Neural cell (in vitro differentiated cells): Measurements from ENCODE around the gene ZWILCH. TPM values are rescaled to one million over a fixed set of nuclear protein-coding genes. Genes with fewer than 3 reads are reported as not detected.

Experiments used
- H2AFZ ChIP-seq: fragments of 200-600, 300-800 bp; sonication (generic), shearing (Covaris generic); 2 replicates; pipeline ENCODE4 v1.6.0; 2014; ENCODE audit warnings: low read depth, mild to moderate bottlenecking, antibody characterized with exemption, low read length, moderate library complexity
- H3F3A ChIP-seq: fragments of 200-600 bp; shearing (Covaris generic); 2 replicates; pipeline ENCODE4 v1.6.1; 2016; ENCODE audit warnings: mild to moderate bottlenecking, moderate library complexity, mixed read lengths, antibody characterized with exemption, low read length; ENCODE audit not compliant: insufficient read depth, poor library complexity, severe bottlenecking
- H3K27ac ChIP-seq: fragments of 200-600, 300-800 bp; sonication (generic), shearing (Covaris generic); 2 replicates; pipeline ENCODE4 v1.5.1; 2014; ENCODE audit warnings: mild to moderate bottlenecking, low read length, moderate library complexity
- H3K27me3 ChIP-seq: fragments of 300-800, 200-600 bp; sonication (generic), shearing (Covaris generic); 2 replicates; pipeline ENCODE4 v1.6.0; 2014; ENCODE audit warnings: mild to moderate bottlenecking, low read depth, low read length, moderate library complexity; ENCODE audit not compliant: insufficient read depth
- H3K36me3 ChIP-seq: fragments of 300-800, 200-600 bp; sonication (generic), shearing (Covaris generic); 2 replicates; pipeline ENCODE4 v1.5.1; 2014; ENCODE audit warnings: mild to moderate bottlenecking, antibody characterized with exemption, low read length, moderate library complexity; ENCODE audit not compliant: insufficient read depth
- H3K4me2 ChIP-seq: fragments of 300-800, 200-600 bp; sonication (generic), shearing (Covaris generic); 2 replicates; pipeline ENCODE4 v1.6.0; 2014; ENCODE audit warnings: mild to moderate bottlenecking, low read length
- H3K4me3 ChIP-seq: fragments of 300-800, 200-600 bp; sonication (generic), shearing (Covaris generic); 2 replicates; pipeline ENCODE4 v1.5.1; 2014; ENCODE audit warnings: mild to moderate bottlenecking, low read length, moderate library complexity
- H3K79me2 ChIP-seq: fragments of 200-600 bp; shearing (Covaris generic); replicated peaks from 2 replicates; pipeline ENCODE4 v1.6.0; 2014; ENCODE audit warnings: mild to moderate bottlenecking, low read length, moderate library complexity; ENCODE audit not compliant: insufficient read depth
- H3K9ac ChIP-seq: fragments of 300-800, 200-600 bp; sonication (generic), shearing (Covaris generic); 2 replicates; pipeline ENCODE4 v1.6.1; 2016; ENCODE audit warnings: mild to moderate bottlenecking, low read length, mixed read lengths
- H3K9me2 ChIP-seq: fragments of 200-600 bp; shearing (Covaris generic); 2 replicates; pipeline ENCODE4 v1.6.1; 2016; ENCODE audit warnings: mild to moderate bottlenecking, low read length, mixed read lengths; ENCODE audit not compliant: insufficient read depth
- H3K9me3 ChIP-seq: fragments of 200-600, 300-800 bp; sonication (generic), shearing (Covaris generic); 2 replicates; pipeline ENCODE4 v1.6.1; 2016; ENCODE audit warnings: mild to moderate bottlenecking, mixed run types, low read length, moderate library complexity, mixed read lengths
- H4K20me1 ChIP-seq: fragments of 200-600 bp; shearing (Covaris generic); 2 replicates; pipeline ENCODE4 v1.6.1; 2016; ENCODE audit warnings: mild to moderate bottlenecking, mixed run types; ENCODE audit not compliant: insufficient read depth
- EP300 ChIP-seq: fragments of 450-650 bp; conservative IDR thresholded peaks from 2 replicates; pipeline ENCODE4 v1.6.1; 2014; ENCODE audit warnings: antibody characterized with exemption, mild to moderate bottlenecking, moderate library complexity; ENCODE audit not compliant: poor library complexity, severe bottlenecking
- EZH2 ChIP-seq: fragments of 200-600, 300-800 bp; shearing (Covaris generic), sonication (generic); IDR thresholded peaks from 2 replicates; pipeline ENCODE4 v1.6.1; 2014; ENCODE audit warnings: antibody characterized with exemption, low read length, borderline replicate concordance, mild to moderate bottlenecking; ENCODE audit not compliant: insufficient read depth, poor library complexity, severe bottlenecking
- MXI1 ChIP-seq: fragments of 450-650 bp; conservative IDR thresholded peaks from 2 replicates; pipeline ENCODE4 v1.6.1; 2014; ENCODE audit warnings: antibody characterized with exemption, mild to moderate bottlenecking; ENCODE audit not compliant: poor library complexity, severe bottlenecking
- POLR2AphosphoS5 ChIP-seq: IDR thresholded peaks from 2 replicates; pipeline ENCODE4 v1.6.1; 2012
- RAD21 ChIP-seq: fragments of 450-650 bp; conservative IDR thresholded peaks from 2 replicates; pipeline ENCODE4 v1.6.1; 2014; ENCODE audit warnings: antibody characterized with exemption, mild to moderate bottlenecking, moderate library complexity
- SMC3 ChIP-seq: fragments of 450-650 bp; conservative IDR thresholded peaks from 2 replicates; pipeline ENCODE4 v1.6.1; 2014; ENCODE audit warnings: antibody characterized with exemption, mild to moderate bottlenecking, moderate library complexity; ENCODE audit not compliant: poor library complexity
- TAF1 ChIP-seq: IDR thresholded peaks from 2 replicates; pipeline ENCODE4 v1.6.1; 2012; ENCODE audit warnings: low read depth
- polyA plus RNA-seq: library from polyadenylated mRNA; depleted of rRNA; stranded (reverse); fragments of >200 nt; gene quantifications from 2 replicates; pipeline ENCODE4 v1.2.3, GENCODE V29; 2014
- TF ChIP-seq, protein P1 (sequence below): IDR thresholded peaks from 2 replicates; pipeline ENCODE4 v1.6.1; 2012; ENCODE audit warnings: borderline replicate concordance
- TF ChIP-seq, protein P2 (sequence below): fragments of 450-650 bp; IDR thresholded peaks from 2 replicates; pipeline ENCODE4 v1.5.1; 2014; ENCODE audit warnings: antibody characterized with exemption, mild to moderate bottlenecking, moderate library complexity; ENCODE audit not compliant: poor library complexity, severe bottlenecking

Gene ZWILCH
- polyA plus RNA-seq, 1 donor from 2014 or later: 63.1 TPM

GRCh38 chr15:66565141-66565641, 60.1 kb downstream of the ZWILCH start:
- Histone ChIP-seq H3F3A (no peaks in the 10 kb centered on the region), H3K27me3 (no peaks in the 10 kb centered on the region), H3K4me3 (no peak overlapping the region), H3K79me2 (no peaks in the 10 kb centered on the region), H3K9me3 (no peaks in the 10 kb centered on the region), H3K27ac (no peak overlapping the region), H3K4me2 (no peak overlapping the region), H2AFZ (no peak overlapping the region), H4K20me1 (no peaks in the 10 kb centered on the region), H3K9me2 (no peaks in the 10 kb centered on the region), H3K36me3 (no peaks in the 10 kb centered on the region), H3K9ac (no peak overlapping the region)
- TF ChIP-seq RAD21: no peak
- TF ChIP-seq EP300: no peak
- no peak for TF ChIP-seq POLR2AphosphoS5
- TF ChIP-seq, protein P1, sequence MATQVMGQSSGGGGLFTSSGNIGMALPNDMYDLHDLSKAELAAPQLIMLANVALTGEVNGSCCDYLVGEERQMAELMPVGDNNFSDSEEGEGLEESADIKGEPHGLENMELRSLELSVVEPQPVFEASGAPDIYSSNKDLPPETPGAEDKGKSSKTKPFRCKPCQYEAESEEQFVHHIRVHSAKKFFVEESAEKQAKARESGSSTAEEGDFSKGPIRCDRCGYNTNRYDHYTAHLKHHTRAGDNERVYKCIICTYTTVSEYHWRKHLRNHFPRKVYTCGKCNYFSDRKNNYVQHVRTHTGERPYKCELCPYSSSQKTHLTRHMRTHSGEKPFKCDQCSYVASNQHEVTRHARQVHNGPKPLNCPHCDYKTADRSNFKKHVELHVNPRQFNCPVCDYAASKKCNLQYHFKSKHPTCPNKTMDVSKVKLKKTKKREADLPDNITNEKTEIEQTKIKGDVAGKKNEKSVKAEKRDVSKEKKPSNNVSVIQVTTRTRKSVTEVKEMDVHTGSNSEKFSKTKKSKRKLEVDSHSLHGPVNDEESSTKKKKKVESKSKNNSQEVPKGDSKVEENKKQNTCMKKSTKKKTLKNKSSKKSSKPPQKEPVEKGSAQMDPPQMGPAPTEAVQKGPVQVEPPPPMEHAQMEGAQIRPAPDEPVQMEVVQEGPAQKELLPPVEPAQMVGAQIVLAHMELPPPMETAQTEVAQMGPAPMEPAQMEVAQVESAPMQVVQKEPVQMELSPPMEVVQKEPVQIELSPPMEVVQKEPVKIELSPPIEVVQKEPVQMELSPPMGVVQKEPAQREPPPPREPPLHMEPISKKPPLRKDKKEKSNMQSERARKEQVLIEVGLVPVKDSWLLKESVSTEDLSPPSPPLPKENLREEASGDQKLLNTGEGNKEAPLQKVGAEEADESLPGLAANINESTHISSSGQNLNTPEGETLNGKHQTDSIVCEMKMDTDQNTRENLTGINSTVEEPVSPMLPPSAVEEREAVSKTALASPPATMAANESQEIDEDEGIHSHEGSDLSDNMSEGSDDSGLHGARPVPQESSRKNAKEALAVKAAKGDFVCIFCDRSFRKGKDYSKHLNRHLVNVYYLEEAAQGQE: no peak

DNA sequence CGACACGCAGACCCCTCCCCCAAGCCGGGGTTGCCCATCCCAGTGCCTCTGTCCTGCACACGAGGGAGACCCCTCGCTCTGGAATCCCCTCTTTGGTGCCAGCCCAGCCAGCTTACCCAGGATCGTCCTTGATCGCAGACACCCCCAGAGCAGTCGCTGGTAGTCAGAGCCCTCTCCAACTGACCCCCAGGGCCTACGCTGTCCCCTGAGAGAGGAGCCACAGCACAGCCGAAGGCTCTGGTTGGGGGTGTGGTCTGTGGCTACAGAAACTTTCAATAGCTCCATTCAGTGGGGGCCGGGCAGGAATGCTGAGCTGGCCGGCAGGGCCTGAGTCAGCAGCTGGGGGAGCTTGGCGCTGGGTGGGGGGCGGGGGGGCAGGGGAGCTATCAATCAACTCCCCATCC, 60.6 kb downstream of the ZWILCH start, which contains the start of gene LCTL:
Gene LCTL (minus strand): TSS at position 258 of the 404 bp plus-strand sequence. CDS start 633 bp downstream, outside the sequence.
- no peaks in the 10 kb centered on the region for H3K9me2 ChIP-seq
- H3K36me3 ChIP-seq: no peaks in the 10 kb centered on the region
- H3K4me2 ChIP-seq: no peak within 1 kb of the TSS
- H3F3A ChIP-seq: no peaks in the 10 kb centered on the region
- no peak within 1 kb of the TSS for H3K9ac ChIP-seq
- no peak within 1 kb of the TSS for H3K27ac ChIP-seq
- no peak within 1 kb of the TSS for H3K4me3 ChIP-seq
- no peaks in the 10 kb centered on the region for H3K9me3 ChIP-seq
- TF ChIP-seq MXI1: no peak
- TF ChIP-seq, protein P1: no peak
- no peak for TF ChIP-seq EZH2
- no peak for TF ChIP-seq EP300
- no peak for TF ChIP-seq POLR2AphosphoS5
- TF ChIP-seq, protein P2, sequence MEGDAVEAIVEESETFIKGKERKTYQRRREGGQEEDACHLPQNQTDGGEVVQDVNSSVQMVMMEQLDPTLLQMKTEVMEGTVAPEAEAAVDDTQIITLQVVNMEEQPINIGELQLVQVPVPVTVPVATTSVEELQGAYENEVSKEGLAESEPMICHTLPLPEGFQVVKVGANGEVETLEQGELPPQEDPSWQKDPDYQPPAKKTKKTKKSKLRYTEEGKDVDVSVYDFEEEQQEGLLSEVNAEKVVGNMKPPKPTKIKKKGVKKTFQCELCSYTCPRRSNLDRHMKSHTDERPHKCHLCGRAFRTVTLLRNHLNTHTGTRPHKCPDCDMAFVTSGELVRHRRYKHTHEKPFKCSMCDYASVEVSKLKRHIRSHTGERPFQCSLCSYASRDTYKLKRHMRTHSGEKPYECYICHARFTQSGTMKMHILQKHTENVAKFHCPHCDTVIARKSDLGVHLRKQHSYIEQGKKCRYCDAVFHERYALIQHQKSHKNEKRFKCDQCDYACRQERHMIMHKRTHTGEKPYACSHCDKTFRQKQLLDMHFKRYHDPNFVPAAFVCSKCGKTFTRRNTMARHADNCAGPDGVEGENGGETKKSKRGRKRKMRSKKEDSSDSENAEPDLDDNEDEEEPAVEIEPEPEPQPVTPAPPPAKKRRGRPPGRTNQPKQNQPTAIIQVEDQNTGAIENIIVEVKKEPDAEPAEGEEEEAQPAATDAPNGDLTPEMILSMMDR: no peak
- no peak for TF ChIP-seq SMC3
- TF ChIP-seq RAD21: no peak
- TF ChIP-seq TAF1: no peak
- no peaks in the 10 kb centered on the region for H4K20me1 ChIP-seq
- no peaks in the 10 kb centered on the region for H3K27me3 ChIP-seq
- no peak within 1 kb of the TSS for H2AFZ ChIP-seq
- no peaks in the 10 kb centered on the region for H3K79me2 ChIP-seq
